Right cardiac atrium (tissue), 5 donors: ENCODE data around the gene FOXO3. TPM values are rescaled to one million over a fixed set of nuclear protein-coding genes. Genes with fewer than 3 reads are reported as not detected.

Experiments used
- ATAC-seq, 2 donors: fragments of 200-7000 bp; cut with Tn5 transposase; one replicate each; pipeline versions ENCODE4 v1.8.0 to v1.9.1; 2020; ENCODE audit warnings: moderate library complexity in 2 of 2, mild to moderate bottlenecking in 1 of 2
- DNase-seq, 3 donors: peaks; one replicate each; pipeline ENCODE4 v3.0.0-alpha.2; 2020
- H3K27ac ChIP-seq: one replicate; pipeline ENCODE4 v1.5.1; 2013; ENCODE audit warnings: mild to moderate bottlenecking, low read length, control low read depth, moderate library complexity
- H3K27me3 ChIP-seq: one replicate; pipeline ENCODE4 v1.6.1; 2013; ENCODE audit not compliant: control insufficient read depth, insufficient read depth
- H3K4me1 ChIP-seq: one replicate; pipeline ENCODE4 v1.6.1; 2013; ENCODE audit warnings: low read length; ENCODE audit not compliant: control insufficient read depth, insufficient read depth
- H3K4me3 ChIP-seq: one replicate; pipeline ENCODE4 v1.5.1; 2013; ENCODE audit warnings: low read length, control low read depth
- H3K9me3 ChIP-seq: one replicate; pipeline ENCODE4 v1.6.1; 2013; ENCODE audit warnings: low read length; ENCODE audit not compliant: control insufficient read depth
- WGBS: extraction: QIAGEN DNeasy Blood & Tissue Kit; methylation state at CpG from one replicate; pipeline ENCODE4 v1.1.7; 2013; 5-methylcytosine and 5-hydroxymethylcytosine counted together
- intact Hi-C, 4 donors: fragments of 100-400 bp; cut with DNase I; formaldehyde crosslinking; loops; one replicate each; pipeline versions ENCODE4 v1.11.0 to v1.14.0; 2022 to 2023
- polyA plus RNA-seq: library from polyadenylated mRNA; stranded (reverse); fragments of 200-250 nt; gene quantifications from one replicate; pipeline ENCODE4 v1.2.3, GENCODE V29; 2013
- total RNA-seq, 4 donors: library from RNA; stranded (reverse); fragmentation: NEBNext Ultra II Directional; extraction: Animal tissue kit (Norgen Biotek cat#: 25700); gene quantifications; one replicate each; pipeline ENCODE4 v1.2.1, GENCODE V29; 2021
- donor health status: healthy with polysubstance abuse.
- donor health status: DM: no; HTN: yes; CAD: no.
- donor health status: DM: no; HTN: no; CAD: no.
- donor health status: DM: no; HTN: yes; CAD: no; lungs with severe emphysema.
- donor health status: DM: yes; HTN: yes; CAD: no.

Gene FOXO3
- total and polyA plus RNA-seq, 5 donors = 16.4 to 50.0 (median 38.5) TPM

- WGBS = 46% methylated on average over 9 of the region's 9 CpGs
- peak overlapping the region; percentile 92 for H3K27ac ChIP-seq
- peaks cover 54% of the 10 kb centered on the region for H3K4me1 ChIP-seq
- intact Hi-C loops = no loop called here
- H3K9me3 ChIP-seq = no peaks in the 10 kb centered on the region
- no peak for DNase-seq
- peak in 1 of 2 donors; percentile 28 for ATAC-seq
- H3K27me3 ChIP-seq = no peaks in the 10 kb centered on the region
- H3K4me3 ChIP-seq = peak overlapping the region; percentile 13
Measured at GRCh38 chr6:108587258-108588059, 26.7 kb downstream of the FOXO3 start.

DNA sequence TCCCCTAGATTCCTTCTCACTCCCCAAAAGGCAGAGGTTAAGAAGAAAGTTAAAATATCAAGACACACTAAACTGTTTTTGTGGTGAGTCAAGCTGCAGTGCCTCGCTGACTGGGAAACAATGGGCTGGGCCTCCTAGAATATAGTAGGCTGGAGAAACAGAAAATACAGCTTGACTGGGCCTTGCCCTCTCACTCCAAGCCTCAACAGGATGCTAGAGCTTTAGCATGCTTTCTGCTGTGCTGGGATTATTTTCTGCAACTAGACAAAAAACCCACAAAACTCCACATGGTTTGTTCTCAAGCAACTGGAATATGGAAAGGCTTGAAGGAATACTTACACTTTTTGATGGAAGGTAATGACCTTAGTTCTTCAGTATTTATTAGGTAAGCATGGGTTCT lies 27.9 kb downstream of the FOXO3 start:
- no peak overlapping the region for H3K4me3 ChIP-seq
- intact Hi-C loops = no loop called here
- no peaks in the 10 kb centered on the region for H3K9me3 ChIP-seq
- DNase-seq (peak in 1 of 3 donors; percentile 57), ATAC-seq (peak; percentile 28 to 68)
- WGBS = 30% methylated on average over 1 of the region's 1 CpG
- H3K27me3 ChIP-seq = no peaks in the 10 kb centered on the region
- peaks cover 47% of the 10 kb centered on the region for H3K4me1 ChIP-seq
- H3K27ac ChIP-seq = peak overlapping the region; percentile 99

DNA sequence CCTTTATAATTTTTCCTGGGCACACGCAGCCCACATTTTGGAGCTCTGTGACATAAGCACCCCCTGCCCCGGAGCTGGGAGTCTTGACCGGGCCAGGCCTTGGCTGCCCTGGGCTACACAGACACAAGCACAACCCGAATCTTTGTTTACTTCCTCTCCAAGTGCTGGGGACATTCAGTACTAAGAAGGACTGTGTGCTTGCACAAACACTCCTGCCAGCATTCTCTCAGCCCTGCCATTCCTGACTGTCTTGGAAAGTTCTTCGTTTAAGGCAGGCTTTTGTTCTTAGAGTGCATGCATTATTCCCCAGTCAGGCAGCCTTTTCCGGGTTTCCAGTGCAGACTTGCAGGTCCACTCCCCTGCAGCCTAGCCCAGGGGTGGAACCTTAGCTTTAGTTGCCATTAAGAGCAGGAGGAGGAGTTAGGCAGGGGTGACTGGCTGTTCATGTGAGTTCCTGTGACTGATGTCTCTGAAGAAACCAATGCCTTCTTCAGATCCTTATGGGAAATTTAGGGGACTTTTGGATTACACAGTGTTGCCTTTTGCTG lies 28.6 kb downstream of the FOXO3 start:
- Histone ChIP-seq H3K4me1 (peaks cover 43% of the 10 kb centered on the region), H3K27me3 (no peaks in the 10 kb centered on the region), H3K27ac (peak overlapping the region; percentile 99), H3K4me3 (peak overlapping the region; percentile 3), H3K9me3 (no peaks in the 10 kb centered on the region)
- DNase-seq (peak; percentile 76 to 94 (median 81)), ATAC-seq (peak; percentile 95 to 96)
- 6% methylated on average over 6 of the region's 6 CpGs for WGBS
- intact Hi-C loops = no loop called here

- Histone ChIP-seq H3K4me1 (peaks cover 40% of the 10 kb centered on the region), H3K27me3 (no peaks in the 10 kb centered on the region), H3K27ac (peak overlapping the region; percentile 94), H3K4me3 (no peak overlapping the region), H3K9me3 (no peaks in the 10 kb centered on the region)
- 36% methylated on average over 8 of the region's 8 CpGs for WGBS
- no peak for ATAC-seq
- intact Hi-C loops = loop anchor here in 1 of 4 donors (10.0 kb wide), 1 partner anchor 64 kb away; no protein-coding TSS in a partner anchor
- no peak for DNase-seq
Measured at GRCh38 chr6:108591040-108591816, 30.5 kb downstream of the FOXO3 start.

DNA sequence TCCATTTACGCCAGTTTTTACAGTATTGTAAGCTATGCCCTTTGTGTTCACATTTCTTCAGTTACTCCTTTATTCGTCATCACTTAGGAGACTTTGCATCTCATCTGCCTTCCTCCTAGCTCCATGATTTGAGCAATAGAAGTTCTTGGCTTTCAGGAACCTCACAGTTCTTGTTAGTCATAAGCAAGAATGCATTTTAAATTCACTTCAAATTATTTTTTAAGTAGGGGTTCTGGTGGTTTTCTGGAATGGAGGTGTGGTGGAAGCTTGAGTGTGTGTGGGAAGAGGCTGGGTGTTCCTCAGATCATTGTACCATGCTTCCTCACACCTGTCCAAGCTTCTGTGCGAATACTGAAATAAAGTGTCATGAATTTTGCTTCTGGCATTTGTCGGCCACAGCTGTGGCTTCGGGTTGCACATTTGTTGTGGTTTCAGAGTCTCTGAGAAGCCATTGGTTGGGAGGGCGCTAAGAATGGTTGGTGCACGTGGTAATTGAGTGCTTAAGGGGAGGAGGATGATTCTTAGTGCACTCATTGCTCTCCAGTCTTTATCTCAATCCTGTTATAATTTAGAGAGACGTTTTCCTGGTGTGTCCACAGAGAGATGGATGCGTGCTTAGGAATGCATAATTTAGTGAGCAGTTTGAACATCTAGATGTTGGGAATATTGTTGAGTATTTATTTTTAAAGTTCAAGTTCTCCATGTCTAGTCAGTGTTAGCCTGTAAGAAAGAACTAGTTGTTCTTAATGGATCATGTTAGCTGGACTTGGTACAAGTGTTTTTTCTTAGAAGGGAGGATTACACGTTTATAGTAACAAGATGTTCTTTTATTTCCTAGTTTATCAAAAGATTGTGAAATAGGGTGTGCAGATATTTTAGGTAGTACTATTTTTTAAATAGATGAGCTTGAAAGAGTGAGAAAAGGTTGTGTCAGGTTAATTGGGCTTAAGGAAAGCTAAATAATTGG lies 31.9 kb downstream of the FOXO3 start:
- H3K27me3 ChIP-seq = no peaks in the 10 kb centered on the region
- ATAC-seq = peak; percentile 37 to 44
- H3K4me3 ChIP-seq = peak overlapping the region; percentile 18
- H3K27ac ChIP-seq = peak overlapping the region; percentile 99
- intact Hi-C loops = loop anchor here in 2 of 4 donors (2.0 to 10.0 kb wide), 2 partner anchors 16 to 62 kb away; no protein-coding TSS in a partner anchor
- no peaks in the 10 kb centered on the region for H3K9me3 ChIP-seq
- peak in 1 of 3 donors; percentile 57 for DNase-seq
- 32% methylated on average over 10 of the region's 10 CpGs for WGBS
- H3K4me1 ChIP-seq = peaks cover 35% of the 10 kb centered on the region

GRCh38 chr6:108594151-108594550 lies 33.4 kb downstream of the FOXO3 start:
- peaks cover 34% of the 10 kb centered on the region for H3K4me1 ChIP-seq
- WGBS = 72% methylated on average over 1 of the region's 1 CpG
- no peak overlapping the region for H3K4me3 ChIP-seq
- DNase-seq = no peak
- peak overlapping the region; percentile 16 for H3K27ac ChIP-seq
- no peak for ATAC-seq
- no peaks in the 10 kb centered on the region for H3K9me3 ChIP-seq
- no peaks in the 10 kb centered on the region for H3K27me3 ChIP-seq
- intact Hi-C loops = loop anchor here in 1 of 4 donors (10.0 kb wide), 1 partner anchor 61 kb away; no protein-coding TSS in a partner anchor

DNA sequence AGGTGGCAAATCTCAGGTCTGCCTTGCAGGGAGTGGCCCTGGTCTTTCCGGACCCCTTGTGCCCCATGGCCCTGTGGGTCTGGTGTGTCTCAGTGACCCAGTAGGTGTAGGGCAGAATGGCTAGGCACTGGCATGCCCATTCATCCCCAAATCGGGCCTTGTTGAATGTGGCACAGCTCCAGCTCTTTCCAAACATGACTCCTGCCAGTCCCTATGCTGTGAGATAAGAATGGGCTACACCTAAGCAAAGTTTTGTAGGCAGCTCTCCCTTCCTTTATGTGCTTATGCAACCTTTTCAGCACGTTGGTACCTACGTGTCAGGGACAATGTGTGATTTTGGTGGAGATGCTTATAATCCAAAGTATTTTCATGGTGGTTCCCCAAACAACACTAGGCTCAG lies 33.9 kb downstream of the FOXO3 start:
- H3K4me3 ChIP-seq = no peak overlapping the region
- 62% methylated on average over 4 of the region's 4 CpGs for WGBS
- H3K27ac ChIP-seq = peak overlapping the region; percentile 16
- H3K9me3 ChIP-seq = no peaks in the 10 kb centered on the region
- intact Hi-C loops = loop anchor here in 1 of 4 donors (10.0 kb wide), 1 partner anchor 60 kb away; no protein-coding TSS in a partner anchor
- H3K27me3 ChIP-seq = no peaks in the 10 kb centered on the region
- DNase-seq = peak in 1 of 3 donors; percentile 46
- H3K4me1 ChIP-seq = peaks cover 31% of the 10 kb centered on the region
- ATAC-seq = peak; percentile 34 to 37

GRCh38 chr6:108596956-108597355 lies 36.2 kb downstream of the FOXO3 start:
- no peak overlapping the region for H3K4me3 ChIP-seq
- no peaks in the 10 kb centered on the region for H3K9me3 ChIP-seq
- intact Hi-C loops = loop anchor here in 1 of 4 donors (10.0 kb wide), 1 partner anchor 58 kb away; no protein-coding TSS in a partner anchor
- peak overlapping the region; percentile 17 for H3K27ac ChIP-seq
- no peaks in the 10 kb centered on the region for H3K27me3 ChIP-seq
- ATAC-seq (peak; percentile 26 to 32), DNase-seq (no peak)
- peaks cover 22% of the 10 kb centered on the region for H3K4me1 ChIP-seq

DNA sequence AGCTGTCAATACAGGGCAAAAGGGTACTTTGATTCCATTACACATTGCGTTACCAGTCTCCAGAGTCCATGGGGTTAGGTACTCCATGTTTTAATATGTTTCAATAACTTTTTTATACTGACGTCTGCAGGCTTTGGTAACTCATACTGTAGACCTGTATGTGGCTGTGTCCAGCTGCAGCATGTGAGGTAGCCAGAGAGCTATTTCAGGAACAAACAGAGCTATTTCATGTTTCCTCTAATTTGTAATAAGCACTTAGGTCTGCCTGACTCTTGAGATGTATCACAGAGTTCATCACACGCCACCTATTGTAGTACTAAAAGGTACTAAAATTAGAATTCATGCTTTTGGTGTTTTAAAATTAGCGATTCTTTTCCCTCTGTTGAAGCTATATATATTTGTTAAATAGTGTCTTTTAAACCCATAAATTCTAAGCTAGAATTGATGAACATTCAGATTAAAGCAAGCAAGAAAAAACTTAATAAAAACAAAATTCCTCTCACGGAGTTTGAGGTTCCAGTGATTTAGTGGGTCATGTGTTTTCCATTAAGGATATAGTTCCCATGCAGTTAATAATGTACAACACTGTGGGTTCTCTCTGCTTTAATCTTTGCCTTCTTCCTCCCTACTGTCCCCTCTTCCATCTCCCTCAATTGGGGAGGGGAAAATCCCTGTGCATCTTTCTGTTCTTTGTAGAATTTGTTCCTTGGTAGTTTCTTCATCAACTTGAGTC lies 37.0 kb downstream of the FOXO3 start:
- Histone ChIP-seq H3K27ac (peak overlapping the region; percentile 19), H3K4me3 (no peak overlapping the region), H3K9me3 (no peaks in the 10 kb centered on the region), H3K27me3 (no peaks in the 10 kb centered on the region), H3K4me1 (peaks cover 17% of the 10 kb centered on the region)
- 55% methylated on average over 5 of the region's 5 CpGs for WGBS
- intact Hi-C loops = loop anchor here in 1 of 4 donors (10.0 kb wide), 1 partner anchor 57 kb away; no protein-coding TSS in a partner anchor
- DNase-seq (no peak), ATAC-seq (no peak)
